Measurements from ENCODE around the gene FKRP.
"Not testable (repeated sequence)": the region's sequence is repeated elsewhere in the genome, so short reads cannot be mapped to it uniquely, and the experiment has no call there.

FKRP gene, protein sequence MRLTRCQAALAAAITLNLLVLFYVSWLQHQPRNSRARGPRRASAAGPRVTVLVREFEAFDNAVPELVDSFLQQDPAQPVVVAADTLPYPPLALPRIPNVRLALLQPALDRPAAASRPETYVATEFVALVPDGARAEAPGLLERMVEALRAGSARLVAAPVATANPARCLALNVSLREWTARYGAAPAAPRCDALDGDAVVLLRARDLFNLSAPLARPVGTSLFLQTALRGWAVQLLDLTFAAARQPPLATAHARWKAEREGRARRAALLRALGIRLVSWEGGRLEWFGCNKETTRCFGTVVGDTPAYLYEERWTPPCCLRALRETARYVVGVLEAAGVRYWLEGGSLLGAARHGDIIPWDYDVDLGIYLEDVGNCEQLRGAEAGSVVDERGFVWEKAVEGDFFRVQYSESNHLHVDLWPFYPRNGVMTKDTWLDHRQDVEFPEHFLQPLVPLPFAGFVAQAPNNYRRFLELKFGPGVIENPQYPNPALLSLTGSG

GRCh38 chr19:46745521-46746280, at the start of gene FKRP:
Gene FKRP (plus strand): TSS chr19:46746057. CDS start chr19:46755451, 9,394 bp downstream.
- DNase-seq = no peak

GRCh38 chr19:46696866-46697203, 49.0 kb upstream of the FKRP start:
- no peak for DNase-seq

DNA sequence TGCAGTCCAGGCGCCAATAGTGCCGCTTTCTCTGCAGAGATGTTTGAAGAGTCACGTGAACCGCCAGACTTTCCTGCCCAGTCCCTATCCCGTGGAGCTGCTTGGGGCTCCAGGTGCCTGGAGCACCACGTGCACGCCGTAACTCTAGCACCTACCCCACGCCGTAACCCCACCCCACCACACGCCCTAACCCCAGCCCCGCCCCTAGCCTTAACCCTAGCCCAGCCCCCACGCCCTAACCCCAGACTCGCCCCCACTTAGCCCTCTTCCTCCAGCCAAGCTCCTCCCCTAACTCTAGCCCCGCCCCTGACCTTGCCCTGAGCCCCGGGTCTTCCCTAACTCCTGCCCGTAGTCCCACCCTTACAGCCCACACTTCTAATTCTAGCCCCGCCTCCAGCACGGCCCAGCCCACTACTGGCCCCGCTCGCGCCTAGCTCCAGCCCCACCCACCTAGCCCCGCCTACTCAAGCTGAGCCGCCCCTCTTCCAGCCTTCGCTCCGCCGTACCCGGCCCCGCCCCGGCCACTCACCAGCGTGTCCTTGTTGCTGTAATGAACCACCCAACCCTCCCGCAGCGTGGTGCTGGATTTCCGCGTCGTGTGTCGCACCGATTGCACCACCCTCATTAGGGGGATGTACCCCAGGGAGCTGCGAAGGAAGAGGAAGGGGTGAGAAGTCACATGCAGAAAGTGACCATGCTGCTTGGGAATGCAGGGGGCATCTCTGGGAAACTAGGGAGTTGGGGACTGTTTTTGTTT, 48.5 kb upstream of the FKRP start:
- DNase-seq = no peak

DNA sequence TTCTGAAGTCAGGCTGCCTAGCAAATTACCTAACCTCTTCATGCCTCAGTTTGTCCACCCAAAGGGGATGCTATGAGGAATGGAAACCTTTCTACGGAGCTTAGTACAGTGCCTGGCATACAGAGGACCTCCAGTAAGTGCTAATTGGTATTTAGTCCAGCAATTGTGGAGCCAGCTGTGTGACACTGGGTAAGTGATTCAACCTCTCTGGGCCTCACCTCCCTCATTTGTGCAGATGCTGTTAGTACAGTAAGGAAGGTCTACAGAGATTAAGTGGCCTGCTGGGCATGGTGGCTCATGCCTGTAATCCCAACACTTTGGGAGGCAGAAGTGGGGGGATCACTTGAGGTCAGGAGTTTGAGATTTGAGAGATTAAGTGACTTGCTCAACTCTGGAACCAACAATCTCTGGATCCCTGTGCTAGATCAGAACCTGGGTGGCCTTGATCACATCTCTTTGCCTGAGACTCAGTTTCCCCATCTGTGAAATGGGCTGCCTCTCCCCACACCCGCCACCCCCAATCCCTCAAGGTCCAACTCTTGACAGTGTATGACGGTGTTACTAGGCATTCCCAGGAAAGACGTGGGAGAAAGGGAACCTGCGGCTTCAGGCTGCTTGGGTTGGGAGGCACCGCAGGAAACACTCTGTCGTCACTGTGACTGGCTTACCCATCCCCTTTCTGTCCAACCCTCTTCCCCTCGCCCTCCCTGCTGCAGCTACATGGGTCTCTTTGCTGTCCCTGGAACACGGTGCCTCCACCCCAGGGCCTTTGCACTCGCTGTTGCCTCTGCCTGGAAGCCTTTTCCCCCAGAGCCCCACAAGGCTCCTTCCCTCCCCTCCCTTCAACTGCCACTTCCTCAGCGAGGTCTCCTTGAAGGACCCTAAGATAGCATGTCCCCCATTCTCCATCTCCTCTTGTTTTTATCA, 47.2 kb upstream of the FKRP start:
- DNase-seq = no peak

GRCh38 chr19:46700704-46701103, 45.2 kb upstream of the FKRP start:
- no peak for DNase-seq

GRCh38 chr19:46704379-46705076, 41.3 kb upstream of the FKRP start:
- no peak for DNase-seq

DNA sequence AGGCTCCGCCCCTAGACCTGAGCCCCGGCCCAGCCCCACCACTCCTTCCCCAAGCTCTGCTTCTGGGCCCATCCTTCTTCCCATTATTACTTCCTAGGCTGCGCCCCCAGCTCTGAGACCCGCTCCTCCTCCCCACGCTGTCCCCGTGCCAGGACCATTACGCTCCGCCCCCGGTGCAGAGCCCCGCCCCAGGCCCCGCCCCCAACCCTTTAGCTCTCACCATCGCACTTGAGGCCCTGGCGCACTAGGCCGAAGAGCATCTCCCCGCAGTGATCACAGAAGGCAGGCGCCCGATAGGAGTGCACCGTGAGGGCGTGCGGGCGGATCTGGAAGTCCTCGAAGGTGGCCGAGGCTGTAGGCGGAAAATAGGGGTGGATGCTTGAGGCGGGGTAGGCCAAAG, 35.2 kb upstream of the FKRP start:
- no peak for DNase-seq

DNA sequence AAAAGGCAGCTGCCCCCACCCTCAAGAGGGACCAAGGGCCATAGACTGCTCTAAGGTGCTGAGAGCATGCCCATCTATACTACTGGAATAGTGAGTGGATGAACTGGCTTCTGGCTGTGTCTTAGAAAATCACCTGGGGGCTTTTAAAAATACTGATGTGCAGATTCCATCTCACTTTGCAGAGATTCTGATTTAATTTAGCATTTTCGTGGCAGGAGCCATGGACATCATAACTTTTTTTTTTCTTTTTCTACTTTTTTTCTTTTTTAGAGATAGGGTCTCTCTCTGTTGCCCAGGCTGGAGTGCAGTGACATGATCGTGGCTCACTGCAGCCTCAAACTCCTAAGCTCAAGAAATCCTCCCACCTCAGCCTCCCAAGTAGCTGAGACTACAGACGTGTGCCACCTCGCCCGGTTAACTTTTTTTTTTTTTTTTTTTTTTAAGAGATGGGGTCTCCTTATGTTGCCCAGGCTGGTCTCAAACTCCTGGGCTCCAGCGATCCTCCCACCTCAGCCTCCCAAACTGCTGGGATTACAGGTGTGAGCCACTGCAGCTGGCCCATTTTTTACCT, 33.0 kb upstream of the FKRP start:
- not testable (repeated sequence) for DNase-seq

GRCh38 chr19:46713781-46714443, 31.9 kb upstream of the FKRP start:
- peak; percentile 39 for DNase-seq

GRCh38 chr19:46714444-46715106, 31.3 kb upstream of the FKRP start:
- DNase-seq = no peak

GRCh38 chr19:46715620-46715974, 30.3 kb upstream of the FKRP start:
- DNase-seq = no peak

GRCh38 chr19:46715975-46716671, 29.7 kb upstream of the FKRP start:
- no peak for DNase-seq

GRCh38 chr19:46716672-46717033, 29.2 kb upstream of the FKRP start:
- DNase-seq = no peak

DNA sequence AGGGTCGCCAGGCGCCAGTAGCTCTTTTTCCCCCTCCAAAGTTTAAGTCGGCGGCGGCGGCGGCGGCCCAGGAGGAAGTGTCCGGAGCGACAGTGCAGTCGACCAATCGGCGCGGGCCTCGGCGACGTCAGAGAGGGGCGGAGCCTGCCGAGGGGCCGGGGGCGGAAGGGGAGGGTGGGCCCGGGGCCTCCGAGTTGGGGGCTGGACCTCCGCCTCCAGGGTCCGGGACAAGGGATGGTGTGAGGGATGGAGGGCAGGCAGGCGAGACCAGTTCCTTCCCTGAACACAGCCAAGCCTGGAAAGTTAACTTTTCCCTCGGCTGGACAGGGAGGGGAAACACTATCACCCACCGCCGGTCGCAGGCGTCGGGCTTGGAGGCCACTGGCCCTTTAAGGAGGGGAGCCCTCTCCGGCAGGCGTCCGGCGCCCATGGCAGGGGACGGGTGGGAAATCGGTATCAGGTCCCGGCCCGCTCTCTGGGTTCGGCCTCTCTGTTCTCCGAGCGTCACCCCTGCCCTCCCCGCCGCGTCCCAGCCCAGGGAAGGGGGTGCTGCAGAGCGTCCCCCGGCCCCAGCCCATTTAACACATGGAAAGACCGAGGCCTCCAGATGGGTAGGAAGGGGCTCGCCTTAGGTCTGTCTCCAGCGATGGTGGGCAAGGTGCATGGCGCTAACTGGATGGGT, 28.7 kb upstream of the FKRP start, which contains the start of gene PRKD2:
Gene PRKD2 (minus strand): TSS at position 81 of the 682 bp plus-strand sequence. CDS start 744 bp downstream, outside the sequence.
- DNase-seq = peak; percentile 4

DNA sequence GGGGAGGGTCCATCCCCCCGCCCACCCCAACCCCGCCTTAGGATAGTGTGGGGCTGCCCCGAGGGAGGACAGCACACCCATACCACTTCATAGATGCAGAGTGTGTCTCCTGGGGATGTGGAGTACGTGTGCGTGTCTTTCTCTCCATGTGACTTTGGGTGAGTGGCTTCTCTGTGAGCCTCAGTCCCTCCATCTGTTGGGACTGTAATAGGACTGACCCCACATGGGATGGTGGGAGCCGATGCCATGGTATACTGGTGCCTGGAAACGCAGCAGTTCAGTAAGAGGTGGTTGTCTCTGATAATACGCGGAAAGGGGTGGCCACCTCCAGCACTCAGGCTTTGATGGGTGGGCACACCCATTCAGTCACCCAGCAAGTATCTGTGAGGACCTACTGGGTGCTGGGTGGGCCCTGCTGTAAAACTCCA, 28.1 kb upstream of the FKRP start:
- DNase-seq = no peak

DNA sequence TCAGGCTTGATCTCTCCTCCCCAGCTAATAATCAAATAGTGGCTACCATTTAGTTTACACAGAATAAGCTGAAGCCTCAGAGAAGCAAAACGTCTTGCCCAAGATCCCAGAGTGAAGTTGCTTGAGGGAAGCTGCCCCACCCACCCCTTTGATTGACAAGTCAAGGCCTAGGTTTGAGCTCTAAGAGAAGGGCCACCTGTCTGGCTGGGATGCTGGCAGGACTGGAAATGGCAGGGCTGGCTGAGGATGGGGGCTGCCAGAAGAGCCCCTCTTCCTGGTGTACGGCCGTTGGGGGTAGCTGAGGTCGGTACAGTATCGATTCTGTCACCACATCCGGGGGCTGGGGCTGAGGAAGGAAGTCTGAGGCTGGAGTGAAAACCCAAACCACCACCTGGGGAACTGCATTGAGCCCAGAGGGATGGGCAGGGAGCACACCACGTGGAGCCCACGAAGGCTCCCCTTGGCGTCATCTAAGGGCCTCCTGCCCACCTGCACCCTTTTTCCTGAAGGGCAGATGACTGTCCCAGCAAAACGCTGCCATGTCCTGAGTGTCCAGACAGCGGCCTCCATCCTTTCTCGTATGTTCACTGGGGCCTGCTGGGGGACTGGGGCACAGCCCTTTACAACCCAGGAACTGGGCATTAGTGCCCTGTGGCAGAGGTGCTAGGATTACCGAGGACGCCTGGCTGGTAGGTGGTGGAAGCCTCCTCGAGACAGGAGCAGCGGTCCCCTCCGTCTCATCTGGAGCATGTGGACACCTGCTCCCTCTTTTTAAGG, 27.5 kb upstream of the FKRP start:
- no peak for DNase-seq

DNA sequence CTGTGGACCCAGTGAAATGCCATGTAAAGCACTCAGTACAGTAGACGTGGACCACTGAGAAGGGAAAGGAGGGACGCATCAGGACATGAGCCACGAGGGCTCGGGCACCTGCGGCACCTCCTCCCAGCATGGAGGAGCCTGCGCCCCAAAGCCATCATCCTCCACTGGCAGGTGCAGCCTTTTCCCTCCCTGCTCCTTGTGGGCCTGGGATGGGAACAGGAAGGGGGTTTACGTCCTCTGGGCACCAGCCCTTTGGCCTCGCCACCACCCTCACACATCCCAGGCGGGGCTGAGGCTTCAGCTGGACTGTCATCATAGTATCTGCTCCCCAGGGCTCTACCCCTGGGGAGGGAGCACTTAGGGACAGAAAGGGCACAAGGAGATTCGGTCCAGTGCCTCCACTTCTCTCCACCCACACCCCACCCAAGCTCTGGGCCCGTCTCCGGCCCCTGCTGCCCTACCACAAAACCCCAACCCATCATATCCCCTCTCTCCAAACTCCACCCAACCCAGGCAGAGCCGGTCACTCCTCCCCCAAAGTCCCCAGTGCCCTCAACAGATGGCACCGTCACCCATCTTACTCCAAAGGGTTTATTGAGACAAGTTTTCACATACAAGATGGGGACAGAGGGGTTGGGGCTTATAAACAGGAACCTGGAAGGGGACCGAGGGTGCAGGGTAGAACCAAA, 26.8 kb upstream of the FKRP start:
- no peak for DNase-seq

Measured in SHP77 treated with DMSO at 0.1 percent for 48 hours (cell line).